A172 (cell line): ENCODE measurements around the gene MSANTD2. TPM values are rescaled to one million over a fixed set of nuclear protein-coding genes. Genes with fewer than 3 reads are reported as not detected.

ENCODE experiments used
- DNase-seq: peaks from one replicate; pipeline ENCODE4 v3.0.0-alpha.2; 2015; ENCODE audit warnings: low spot score
- total RNA-seq: library from RNA; depleted of rRNA; stranded (reverse); fragments of >200 nt; shearing (Covaris generic); gene quantifications from 2 replicates; pipeline ENCODE4 v1.2.3, GENCODE V29; 2014; rRNA removed

MSANTD2 gene
- total RNA-seq, 1 experiment from 2014 or later = 9.6 TPM

DNA sequence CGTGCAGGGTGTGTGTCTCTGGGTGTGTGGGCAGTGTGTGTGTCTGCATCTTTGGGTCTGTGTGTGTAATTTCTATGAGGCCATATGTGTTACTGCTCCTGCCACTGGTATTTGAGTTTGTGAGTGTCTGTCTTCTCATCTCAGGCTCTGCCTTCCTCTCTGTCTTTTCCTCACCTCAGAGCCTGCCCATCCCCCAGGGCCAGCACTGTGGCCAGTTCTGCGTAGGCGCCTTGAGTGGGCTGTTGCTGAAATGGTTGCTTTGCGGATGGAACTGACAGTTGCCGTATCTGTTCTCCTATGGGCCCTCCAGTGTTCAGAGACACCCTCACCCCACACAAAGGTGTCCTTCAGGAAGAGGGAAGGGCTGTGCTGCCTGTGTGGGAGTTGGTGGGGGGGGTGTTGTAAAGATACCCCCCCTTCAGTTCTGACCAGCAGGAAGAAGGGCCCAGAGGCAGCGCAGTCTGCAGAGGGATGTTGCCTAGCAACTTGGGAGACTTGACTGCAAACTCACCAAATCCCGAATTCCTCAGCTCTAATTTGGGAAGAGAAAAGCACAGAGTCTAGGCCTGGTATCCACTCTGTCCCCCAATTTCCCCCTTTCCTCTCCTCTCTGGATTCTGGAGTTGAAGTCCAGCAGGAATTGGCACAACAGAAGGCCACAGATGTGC, 62.4 kb downstream of the MSANTD2 start:
- DNase-seq = no peak

DNA sequence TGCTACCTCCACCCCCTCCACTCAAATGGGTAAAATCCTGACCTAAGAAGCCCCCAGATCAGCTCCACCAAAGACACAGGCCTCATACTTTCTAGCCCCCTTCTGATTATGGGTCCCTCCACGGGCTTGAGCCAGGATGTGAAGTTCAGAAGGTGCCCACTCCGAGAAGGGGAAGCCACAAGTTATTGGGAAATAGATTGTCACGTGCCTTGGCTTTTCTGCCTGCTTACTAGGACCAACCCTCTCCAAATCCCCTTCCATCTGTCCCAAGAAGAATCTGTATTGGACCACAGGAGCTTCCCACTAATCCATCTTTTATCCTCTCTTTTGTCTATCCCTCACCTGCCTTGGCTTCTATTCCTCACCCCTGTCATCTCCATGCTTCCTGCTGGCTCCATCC, 63.5 kb downstream of the MSANTD2 start:
- DNase-seq = no peak

DNA sequence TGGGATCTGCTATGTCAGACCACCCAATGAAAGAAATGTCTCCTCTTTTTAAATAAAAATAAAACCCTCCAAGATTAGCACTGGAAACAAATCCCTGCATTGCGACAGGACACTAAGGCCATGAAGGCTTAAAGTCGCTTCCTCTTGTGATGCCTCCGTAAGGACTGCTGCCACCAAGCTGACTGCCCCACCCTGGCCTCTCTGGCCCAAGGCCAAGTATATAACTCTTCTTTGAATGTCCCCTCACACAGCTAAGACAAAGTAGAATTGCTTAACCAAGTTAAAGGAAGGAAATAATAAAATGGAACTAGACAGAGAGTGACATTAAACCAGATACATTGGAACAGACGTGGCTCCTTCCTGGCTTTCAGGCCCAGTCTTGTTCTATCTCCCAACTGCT, 68.0 kb downstream of the MSANTD2 start:
- DNase-seq = no peak

DNA sequence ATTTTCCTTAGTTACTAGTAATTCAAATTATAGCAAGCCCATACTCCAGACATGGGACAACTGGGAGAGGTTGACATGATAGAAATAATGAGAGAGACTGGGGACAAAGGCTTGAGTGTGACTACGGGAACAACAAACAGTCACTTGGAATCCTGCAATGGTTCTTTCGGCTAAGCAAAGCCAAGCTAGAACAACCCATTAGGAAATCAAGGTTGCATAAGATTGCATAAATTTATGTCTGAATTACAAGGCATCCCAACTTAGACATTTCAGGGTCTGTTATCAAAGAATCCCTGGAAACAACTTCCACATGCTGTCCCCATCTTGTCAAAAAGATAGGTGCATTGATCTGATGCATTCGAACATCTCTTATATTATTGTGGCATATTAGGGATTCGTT, 70.6 kb downstream of the MSANTD2 start:
- DNase-seq = no peak

DNA sequence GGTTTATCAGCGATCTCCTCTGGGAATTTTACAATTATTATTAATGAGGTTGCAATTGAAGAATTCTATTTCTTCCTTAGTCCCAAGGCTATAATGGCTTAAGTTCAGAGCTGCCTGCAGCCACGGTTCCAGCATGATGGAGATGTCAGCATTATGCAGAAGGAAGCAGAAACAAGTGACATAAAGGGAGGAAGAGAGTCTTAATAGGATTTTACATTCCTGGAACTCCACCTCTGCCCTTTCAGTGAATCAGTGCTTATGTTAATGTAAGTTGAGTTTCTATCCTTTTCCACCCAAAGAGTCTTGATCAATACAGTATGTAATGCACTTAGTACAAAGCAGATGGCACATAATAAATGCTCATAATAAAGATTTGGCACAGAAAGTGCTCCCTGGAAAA, 72.1 kb downstream of the MSANTD2 start:
- no peak for DNase-seq

DNA sequence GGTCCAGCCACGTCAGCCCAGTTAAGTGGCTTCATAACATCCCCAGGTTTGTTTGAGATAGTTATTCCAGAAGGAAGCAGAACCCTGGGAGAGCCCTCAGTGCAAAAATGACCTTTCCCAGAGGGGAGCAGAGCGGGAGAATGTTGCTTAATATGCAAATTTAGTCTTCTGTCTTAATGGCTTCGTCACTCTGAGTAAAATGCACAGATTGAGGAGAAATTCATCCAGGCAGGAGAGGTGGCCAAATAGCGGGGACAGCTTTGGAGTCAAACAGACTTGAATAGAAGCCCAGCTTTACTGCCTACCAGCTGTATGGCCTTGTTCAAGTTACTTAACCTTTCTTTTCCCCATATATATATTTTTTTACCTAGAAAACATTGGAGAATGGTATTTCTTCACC, 72.7 kb downstream of the MSANTD2 start:
- no peak for DNase-seq

DNA sequence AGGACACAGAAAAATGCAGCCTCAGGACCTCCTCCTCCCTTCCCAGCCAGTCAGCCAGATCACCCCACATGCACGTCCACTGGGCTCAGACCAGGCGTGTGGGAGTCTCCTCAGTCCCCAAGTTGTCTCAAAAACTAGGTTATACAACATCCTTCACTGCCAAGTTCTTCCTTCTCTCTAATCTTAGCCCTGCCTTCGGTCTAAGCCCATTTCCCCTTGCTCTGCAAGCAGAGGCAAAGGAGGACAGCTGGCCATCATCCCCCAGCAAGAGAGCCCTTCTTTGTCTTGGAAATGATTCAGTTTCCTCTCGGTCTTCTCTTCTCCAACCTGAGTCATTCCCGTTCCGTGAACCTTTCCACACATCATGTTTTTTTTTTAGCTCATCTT, 74.5 kb downstream of the MSANTD2 start:
- DNase-seq = peak; percentile 29

DNA sequence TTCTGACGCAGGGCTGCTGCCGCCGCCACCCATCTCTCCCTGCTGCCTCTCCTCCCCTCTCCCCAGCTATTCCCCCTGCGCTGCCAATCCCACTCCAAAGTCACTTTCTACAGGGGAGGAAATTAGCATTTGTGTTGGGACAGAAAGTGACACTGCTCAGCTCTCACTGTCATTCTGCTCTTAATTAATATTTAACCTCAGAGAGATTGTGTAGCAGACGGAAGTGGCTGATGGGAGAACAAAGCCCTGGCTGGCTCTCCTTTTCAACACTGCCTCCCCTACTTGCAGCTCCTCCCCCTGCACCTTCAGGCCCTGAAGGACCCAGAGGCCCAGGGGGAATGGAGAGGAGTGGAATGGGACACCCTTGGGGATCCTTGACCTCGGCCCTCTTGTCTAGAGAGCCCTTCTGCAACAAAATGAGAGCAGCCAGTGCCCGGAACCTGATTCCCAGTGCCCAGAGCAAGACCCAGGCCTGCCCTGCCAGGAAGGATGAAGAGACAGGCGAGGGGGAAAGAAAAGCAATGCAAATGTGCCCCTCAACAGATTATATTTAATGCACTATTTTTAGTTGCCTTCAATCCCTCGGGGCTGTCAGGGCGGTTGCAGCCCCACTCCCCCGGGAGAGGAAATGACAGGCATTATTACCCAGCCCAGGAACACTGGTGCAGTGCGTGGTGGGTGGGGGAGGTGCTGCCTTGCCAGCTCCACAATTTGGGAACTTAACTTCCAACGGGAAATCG, 75.1 kb downstream of the MSANTD2 start:
- DNase-seq = no peak

DNA sequence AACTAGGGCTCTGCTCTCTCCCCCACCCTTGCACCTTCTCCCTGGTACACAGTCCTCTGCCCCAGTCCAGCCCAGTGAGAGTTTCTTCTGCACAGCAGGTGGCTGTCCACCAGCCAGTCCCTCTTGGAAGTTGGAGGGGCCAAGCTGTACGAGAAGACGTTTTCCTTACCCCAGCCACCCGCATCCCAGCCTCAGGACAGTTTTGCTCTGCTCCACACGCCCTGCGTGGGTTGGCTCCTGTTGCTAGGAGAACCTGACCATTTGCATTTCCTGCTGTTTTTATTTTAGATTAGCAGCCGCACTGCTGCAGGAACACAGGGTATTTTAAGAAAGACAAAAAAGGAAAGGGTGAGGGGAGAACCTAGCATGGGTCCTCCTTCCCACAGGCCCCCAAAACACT, 78.0 kb downstream of the MSANTD2 start:
- DNase-seq = no peak

DNA sequence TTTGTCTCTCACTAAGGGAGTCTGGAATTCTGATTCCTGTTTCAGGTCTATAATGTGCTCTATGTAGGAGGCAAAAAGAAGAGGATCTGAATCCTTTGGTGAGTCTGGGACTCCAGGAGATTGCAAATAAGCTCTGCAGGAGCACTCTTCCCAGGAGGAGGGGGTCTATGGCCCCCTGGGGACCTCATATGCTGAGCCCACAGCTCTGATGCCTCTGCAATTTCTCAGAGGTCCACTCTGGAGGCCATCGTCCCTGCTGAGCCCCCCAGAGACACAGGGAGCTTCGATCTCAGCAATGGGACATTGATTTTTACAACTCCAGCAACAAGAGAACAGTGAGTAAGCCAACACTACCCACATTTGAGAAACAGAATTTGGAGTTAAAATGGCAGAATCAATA, 80.7 kb downstream of the MSANTD2 start:
- no peak for DNase-seq

DNA sequence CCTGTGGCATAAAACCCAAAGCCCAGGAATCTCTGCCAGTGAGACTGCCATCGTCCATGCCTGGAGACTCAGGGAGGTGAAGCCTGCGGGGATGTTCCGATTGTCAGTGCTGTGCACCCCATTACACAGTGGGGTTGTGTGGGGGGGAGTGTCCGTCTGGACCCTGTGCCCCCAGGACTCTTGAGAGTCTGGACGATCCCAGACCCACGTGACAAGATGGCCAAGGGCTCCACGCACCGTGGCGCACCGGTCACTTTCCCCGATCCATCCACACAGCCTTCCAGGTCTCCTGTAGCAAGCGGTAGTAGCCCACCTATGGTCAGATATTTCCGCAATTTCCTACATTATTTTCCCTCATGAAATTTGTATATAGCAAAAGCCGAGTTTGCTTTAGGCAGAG, 81.4 kb downstream of the MSANTD2 start:
- no peak for DNase-seq

DNA sequence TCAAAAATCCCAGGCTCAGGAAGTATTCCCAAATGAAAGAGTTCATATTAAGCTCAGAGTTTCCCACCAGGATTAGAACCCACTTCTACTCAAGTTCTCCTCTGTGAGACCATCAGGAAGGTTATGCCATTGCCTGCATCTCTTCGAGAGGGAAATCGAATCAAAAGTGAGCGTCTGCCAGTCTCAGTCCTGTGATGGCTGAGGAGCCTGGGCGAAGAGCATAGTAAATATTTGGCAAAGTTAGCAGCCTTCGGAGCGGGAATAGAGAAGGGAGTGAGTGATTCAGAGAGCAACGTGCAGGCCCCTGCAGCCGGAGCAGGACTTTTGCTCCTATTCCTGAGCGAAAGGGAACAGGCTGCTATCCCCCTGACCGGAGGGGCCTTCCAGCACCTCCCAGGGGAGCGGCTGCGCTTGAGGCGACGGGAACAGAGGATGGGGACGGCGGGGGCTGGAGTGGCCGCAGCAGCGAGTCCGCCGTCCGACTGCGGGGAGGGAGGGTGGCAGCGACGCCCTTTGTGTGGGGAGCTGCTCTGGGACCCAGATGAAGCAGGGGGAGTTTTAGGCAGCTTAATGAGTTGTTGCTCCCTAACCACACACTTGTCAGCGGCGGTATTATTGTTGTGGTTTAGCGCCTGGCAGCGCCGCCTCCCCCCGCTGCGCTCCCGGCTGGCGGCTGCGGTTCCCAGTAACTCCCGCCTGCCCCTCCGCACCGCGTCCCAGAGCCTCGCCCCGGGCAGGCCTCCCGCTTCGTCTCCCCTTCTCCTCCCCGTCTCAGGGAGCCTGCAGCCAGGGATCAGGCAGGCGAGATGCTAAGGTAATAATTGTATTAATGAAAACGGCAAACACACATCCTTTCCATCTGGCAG, 82.2 kb downstream of the MSANTD2 start:
- peak; percentile 13 for DNase-seq

DNA sequence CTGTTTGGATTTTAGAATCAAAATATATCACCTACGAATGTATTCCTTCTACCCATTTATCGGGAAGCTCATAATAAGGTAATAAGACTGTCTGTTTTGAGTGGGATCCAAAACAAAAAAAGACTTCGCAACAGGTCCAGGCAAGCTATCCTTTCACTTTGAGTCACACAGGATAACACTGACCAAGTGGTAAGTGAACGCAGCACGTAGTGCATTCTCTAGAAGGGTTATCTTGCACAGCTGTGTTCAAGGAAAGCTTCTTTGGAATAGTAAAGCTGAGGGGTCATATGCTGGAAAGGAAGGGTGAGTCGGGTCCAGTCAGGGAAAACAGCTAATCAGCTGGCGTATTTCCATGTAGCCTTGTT, 82.8 kb downstream of the MSANTD2 start:
- DNase-seq = no peak

DNA sequence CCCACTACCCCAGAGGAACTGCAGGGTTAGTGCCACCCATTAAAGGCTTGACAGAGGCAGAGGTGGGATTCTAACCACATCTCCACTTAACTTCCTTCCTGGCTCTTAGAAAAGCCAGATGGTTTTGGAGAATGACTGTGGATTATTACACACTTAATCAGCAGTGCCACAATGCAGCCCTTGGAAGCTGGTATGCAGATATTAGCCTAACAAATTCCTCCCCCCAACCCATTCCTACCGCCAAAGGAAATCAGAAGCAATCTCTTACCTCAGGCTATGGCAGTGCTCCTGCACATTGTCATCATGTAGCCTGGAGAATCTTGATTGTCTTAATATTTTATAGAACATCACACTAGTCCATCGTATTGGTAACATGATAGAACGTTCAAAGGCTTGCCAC, 83.6 kb downstream of the MSANTD2 start:
- DNase-seq = no peak

Other genes with a start within 250 kb of the MSANTD2 start
- not detected in 2 replicates for gene OR8A1, start 230.4 kb downstream of the MSANTD2 start, total RNA-seq
- gene PANX3, start 189.0 kb downstream of the MSANTD2 start, total RNA-seq = not detected in 2 replicates
- gene TBRG1, start 177.5 kb downstream of the MSANTD2 start, total RNA-seq = 13.9 and 14.3 TPM in 2 replicates
- gene SIAE, start 126.7 kb downstream of the MSANTD2 start, total RNA-seq = 8.6 and 12.3 TPM in 2 replicates
- 30.9 and 37.5 TPM in 2 replicates for gene SPA17, start 126.5 kb downstream of the MSANTD2 start, total RNA-seq
- 0.45 and 0.46 TPM in 2 replicates for gene NRGN, start 60.5 kb downstream of the MSANTD2 start, total RNA-seq
- not detected in 2 replicates for gene VSIG2, start 48.2 kb downstream of the MSANTD2 start, total RNA-seq
- 0.10 TPM in 2 replicates for gene ESAM, start 38.1 kb downstream of the MSANTD2 start, total RNA-seq
- 15.1 and 17.1 TPM in 2 replicates for gene ROBO3, start 65.0 kb upstream of the MSANTD2 start, total RNA-seq
- gene ROBO4, start 97.5 kb upstream of the MSANTD2 start, total RNA-seq = 11.7 and 15.9 TPM in 2 replicates
- gene HEPN1, start 118.8 kb upstream of the MSANTD2 start, total RNA-seq = not detected in 2 replicates
- gene HEPACAM, start 135.6 kb upstream of the MSANTD2 start, total RNA-seq = not detected in 2 replicates
- 3.7 and 4.1 TPM in 2 replicates for gene CCDC15, start 153.8 kb upstream of the MSANTD2 start, total RNA-seq